GM12875 (cell line): Measurements from ENCODE around the gene TMEM164.

ENCODE experiments used
- H3K4me3 ChIP-seq: one replicate; pipeline ENCODE4 v1.5.1; 2011; ENCODE audit warnings: low read depth, low read length, control low read depth
- CTCF ChIP-seq: IDR thresholded peaks from 2 replicates; pipeline ENCODE4 v1.5.1; 2011; ENCODE audit warnings: low read depth, mild to moderate bottlenecking, control low read depth, inconsistent platforms, low read length, moderate library complexity, borderline replicate concordance; ENCODE audit not compliant: insufficient read depth

TMEM164 gene

GRCh38 chrX:110157444-110157843 is 154.5 kb downstream of the TMEM164 start:
- H3K4me3 ChIP-seq = no peak overlapping the region
- no peak for TF ChIP-seq CTCF

GRCh38 chrX:110159235-110159634 is 156.3 kb downstream of the TMEM164 start:
- no peak for TF ChIP-seq CTCF
- H3K4me3 ChIP-seq = no peak overlapping the region

- no peak for TF ChIP-seq CTCF
- no peak overlapping the region for H3K4me3 ChIP-seq
Measured at GRCh38 chrX:110159865-110160264, 157.0 kb downstream of the TMEM164 start.

GRCh38 chrX:110161361-110161686 is 158.4 kb downstream of the TMEM164 start:
- TF ChIP-seq CTCF = no peak
- H3K4me3 ChIP-seq = no peak overlapping the region

DNA sequence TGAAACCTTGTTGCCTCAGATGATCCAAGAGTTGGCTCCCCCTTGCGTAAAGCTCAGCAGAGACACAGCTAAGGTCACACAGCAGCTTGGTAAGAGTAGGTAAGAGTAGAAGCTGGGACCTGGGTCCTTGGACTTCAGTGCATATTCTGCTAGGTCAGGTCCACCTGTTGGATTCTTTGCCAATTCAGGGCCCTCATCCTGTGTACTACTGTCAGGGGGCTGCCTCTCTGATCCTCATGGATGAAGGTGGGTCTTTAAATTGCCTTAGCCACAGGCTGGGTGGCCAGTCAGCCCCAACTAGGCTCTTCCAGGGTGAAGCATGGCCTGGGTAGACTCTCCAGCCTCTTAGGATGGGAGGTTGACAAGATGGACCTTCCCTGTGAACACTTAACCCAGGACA is 159.2 kb downstream of the TMEM164 start:
- no peak for TF ChIP-seq CTCF
- H3K4me3 ChIP-seq = no peak overlapping the region

GRCh38 chrX:110162867-110163266 is 160.0 kb downstream of the TMEM164 start:
- TF ChIP-seq CTCF = no peak
- H3K4me3 ChIP-seq = no peak overlapping the region

GRCh38 chrX:110163488-110163887 is 160.6 kb downstream of the TMEM164 start:
- no peak for TF ChIP-seq CTCF
- H3K4me3 ChIP-seq = no peak overlapping the region
